ENCODE data around the gene TCF23. TPM values are rescaled to one million over a fixed set of nuclear protein-coding genes. Genes with fewer than 3 reads are reported as not detected.
"Not testable (repeated sequence)": the region's sequence is repeated elsewhere in the genome, so short reads cannot be mapped to it uniquely, and the experiment has no call there.

TCF23 gene
- polyA plus RNA-seq, 10 donors: 0.19 to 0.86 (median 0.36) TPM

- no peak for DNase-seq
These were observed 38.0 kb downstream of the TCF23 start for GRCh38 chr2:27186613-27187345.

DNA sequence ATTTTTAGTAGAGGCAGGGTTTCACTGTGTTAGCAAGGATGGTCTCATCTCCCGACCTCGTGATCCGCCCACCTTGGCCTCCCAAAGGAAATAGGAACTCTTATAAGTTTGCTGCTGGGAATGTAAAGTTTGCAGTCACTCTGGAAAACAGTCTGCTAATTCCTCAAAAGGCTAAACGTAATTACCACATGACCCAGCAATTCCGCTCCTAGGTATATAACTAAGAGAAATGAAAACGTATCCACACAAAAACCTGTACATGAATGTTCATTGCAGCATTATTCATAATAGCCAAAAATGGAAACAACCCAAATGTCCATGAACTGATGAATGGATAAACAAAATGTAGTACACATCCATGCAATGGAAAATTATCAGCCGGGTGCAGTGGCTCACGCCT is 41.2 kb downstream of the TCF23 start:
- DNase-seq: no peak

DNA sequence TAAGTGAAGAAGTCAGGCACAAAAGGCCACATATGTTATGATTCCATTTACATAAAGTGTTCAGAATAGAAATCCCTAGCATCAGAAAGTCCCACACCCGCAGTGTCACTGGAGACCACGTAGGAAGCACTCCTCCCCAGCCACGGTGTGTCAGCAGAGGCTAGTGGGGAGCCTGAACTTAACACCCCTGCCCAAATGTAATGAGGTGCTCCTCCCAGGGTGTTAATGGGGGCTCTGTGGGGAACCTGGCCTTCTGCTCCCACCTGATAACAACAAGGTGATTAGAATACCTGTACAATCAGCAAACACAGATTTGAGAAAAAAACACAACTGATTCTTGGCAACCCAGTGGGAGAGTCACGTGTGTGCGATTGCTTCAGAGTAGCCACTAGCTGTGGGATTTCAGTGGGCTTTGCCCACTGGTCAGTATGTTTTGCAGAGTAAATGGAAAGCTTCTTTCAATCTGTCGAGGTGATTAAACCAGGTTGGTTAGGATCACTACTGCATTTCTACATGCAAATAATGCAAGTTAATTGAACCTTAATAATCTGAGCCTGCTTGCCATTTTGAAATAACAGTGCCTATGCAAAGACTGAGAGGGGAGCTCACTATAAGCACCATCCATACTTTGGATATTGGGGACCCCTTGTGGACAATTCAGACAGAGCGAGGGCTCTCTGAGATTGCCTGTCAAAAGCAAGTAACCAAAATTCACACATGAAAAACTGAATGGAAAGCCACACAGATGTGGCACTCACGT is 42.4 kb downstream of the TCF23 start:
- peak; percentile 49 to 71 (median 64) for DNase-seq

DNA sequence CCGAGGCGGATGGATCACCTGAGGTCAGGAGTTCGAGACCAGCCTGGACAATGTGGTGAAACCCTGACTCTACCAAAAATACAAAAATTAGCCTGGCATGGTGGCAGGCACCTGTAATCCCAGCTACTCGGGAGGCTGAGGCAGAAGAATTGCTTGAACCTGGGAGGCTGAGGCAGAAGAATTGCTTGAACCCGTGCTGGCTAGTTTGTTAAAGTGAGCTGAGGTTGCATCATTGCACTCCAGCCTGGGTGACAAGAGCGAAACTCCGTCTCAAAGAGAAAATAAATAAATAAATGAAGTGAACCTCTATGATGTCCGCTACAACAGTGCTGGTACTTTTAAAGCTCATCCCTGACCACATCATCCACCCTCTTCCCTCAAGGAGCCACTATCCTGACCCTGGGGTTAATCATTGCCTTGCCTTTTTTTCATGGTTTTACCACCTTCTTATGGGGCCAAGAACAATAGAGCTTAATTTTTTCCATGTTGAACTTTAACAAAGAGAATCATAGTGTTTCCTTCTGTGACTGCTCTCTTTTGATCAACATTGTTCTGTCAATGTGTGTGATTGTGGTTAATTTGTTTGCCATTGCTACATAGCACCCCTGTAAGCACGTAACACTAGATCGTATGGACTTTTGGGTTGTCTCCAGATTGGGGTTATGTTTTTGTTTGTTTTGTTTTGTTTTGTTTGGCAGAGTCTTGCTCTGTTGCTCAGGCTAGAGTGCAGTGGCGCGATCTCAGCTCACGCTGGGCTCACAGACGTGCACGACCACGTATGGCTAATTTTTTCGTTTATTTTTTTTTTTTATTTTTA is 45.9 kb downstream of the TCF23 start:
- no peak for DNase-seq

- DNase-seq: not testable (repeated sequence)
These were observed 47.0 kb downstream of the TCF23 start for GRCh38 chr2:27195799-27196198.

- not testable (repeated sequence) for DNase-seq
These were observed 49.3 kb downstream of the TCF23 start for GRCh38 chr2:27198068-27198467.

- no peak for DNase-seq
These were observed 49.8 kb downstream of the TCF23 start for GRCh38 chr2:27198627-27199026.

DNA sequence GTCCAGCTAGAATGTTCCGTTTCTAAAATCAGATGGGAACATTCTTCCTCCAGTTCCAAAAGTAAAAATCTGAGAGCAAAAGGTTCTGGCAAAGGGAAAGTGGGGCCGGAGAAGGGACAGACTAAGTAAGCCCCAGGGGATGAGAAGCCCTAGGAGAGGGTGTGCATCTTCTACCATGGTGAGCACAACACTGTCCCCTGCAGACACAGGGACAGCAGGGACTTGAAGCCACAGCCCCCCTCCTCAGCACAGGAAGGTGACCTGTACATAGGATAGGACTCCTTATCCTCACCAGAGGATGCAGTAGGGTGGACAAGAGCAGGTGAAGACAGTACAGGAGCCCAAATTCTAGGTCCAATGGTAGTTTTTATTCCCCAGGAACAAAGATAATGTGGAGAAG is 50.4 kb downstream of the TCF23 start:
- DNase-seq: no peak

DNA sequence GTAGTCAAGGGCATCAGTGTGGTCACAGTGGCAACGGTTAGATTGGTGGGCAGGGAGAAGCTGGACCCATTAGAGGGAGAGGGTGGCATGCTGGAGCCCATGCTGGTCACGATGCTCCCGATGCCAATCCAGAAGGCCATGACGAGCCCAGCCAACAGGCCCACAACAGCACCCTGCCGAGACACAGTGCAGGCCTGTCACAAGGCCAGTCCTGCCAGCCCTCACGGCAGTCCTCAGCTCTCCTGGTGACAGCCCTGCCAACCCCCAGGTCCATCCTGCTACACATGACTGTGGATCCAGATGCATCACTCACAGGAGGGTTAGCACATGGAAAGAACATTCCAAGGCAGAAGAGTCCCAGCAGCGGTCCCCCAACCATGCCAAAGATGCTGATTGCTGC is 52.9 kb downstream of the TCF23 start:
- no peak for DNase-seq

DNA sequence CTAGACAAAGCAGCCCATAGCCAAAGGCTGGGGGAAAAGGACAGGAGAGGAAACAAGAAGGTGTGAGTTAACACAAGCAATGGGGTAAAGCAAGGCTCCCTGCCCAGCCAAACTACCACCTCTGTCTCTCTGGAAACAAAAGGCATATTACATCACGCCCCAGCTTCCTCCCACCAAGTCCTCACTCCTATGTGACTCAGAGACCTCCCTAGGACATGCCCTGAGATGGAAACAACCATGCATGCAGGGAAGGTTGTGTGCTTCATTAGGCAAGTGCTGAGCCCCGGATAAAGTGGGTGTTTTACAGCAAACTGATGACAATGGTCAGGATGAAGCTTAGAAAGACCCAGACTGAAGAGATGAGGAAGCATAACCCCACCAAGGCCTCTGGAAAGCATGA is 54.0 kb downstream of the TCF23 start:
- no peak for DNase-seq

DNA sequence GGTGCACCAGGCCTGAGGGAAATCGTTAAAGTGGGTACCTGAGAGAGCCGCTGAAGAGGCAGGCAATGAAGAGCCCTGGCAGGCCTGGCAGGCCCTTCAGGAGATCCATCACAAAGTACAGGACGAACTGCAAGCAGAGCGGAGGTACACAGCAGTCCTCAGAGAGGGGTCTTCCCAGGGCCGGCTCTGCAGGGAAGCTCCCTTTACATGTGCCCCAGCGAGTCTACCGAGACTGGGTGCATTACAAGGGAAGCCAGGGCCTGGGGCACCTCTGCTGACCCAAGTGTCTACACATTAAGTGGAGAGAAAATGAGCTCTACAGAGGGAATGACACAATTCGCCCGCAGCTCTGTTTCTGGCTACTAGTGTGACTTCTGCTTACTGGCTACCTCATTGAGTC is 54.9 kb downstream of the TCF23 start:
- DNase-seq: no peak

DNA sequence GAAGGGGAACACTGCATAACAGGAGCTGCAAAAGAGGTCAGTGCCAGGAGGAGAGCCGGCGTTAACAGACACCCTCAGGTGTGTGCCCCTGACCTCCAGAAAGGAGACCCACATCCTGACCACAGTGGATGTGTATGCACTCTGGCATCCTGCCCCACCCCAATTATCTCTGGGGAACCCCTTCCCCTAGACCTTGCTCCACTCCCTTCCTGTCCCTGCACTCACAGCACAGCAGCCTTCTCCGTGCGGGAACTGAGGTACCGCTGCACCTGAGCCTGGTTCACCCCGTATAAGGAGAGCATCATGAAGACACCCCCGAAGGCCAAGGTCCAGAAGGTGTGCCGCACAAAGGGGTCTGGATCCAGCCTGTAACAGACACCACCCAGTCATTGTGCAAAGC is 55.8 kb downstream of the TCF23 start:
- no peak for DNase-seq

- no peak for DNase-seq
These were observed 56.4 kb downstream of the TCF23 start for GRCh38 chr2:27205206-27205605.

GRCh38 chr2:27206346-27206745 is 57.5 kb downstream of the TCF23 start:
- DNase-seq: no peak

Other genes with a start within 250 kb of the TCF23 start
- gene MAPRE3, start 178.4 kb upstream of the TCF23 start, polyA plus RNA-seq (ENCODE audit: insufficient read length in 10 of 10): 10 to 100 TPM; 17.1 to 41.5 (median 25.0) TPM
- gene TMEM214, start 116.0 kb upstream of the TCF23 start, polyA plus RNA-seq (ENCODE audit: insufficient read length in 10 of 10): 10 to 100 TPM; 60.1 to 89.9 (median 68.5) TPM
- gene AGBL5, start 97.3 kb upstream of the TCF23 start, polyA plus RNA-seq (ENCODE audit: insufficient read length in 10 of 10): 10 to 100 TPM; 17.6 to 22.1 (median 19.1) TPM
- 100 to 1,000 TPM; 208 to 290 (median 237) TPM for gene OST4, start 77.3 kb upstream of the TCF23 start, polyA plus RNA-seq (ENCODE audit: insufficient read length in 10 of 10)
- gene EMILIN1, start 70.4 kb upstream of the TCF23 start, polyA plus RNA-seq (ENCODE audit: insufficient read length in 10 of 10): 100 to 1,000 TPM in 2 of 10 donors, 10 to 100 TPM in 8; 45.1 to 143 (median 65.3) TPM
- 1 to 10 TPM in 9 of 10 donors, under 1 TPM in 1; 1.00 to 3.0 (median 2.5) TPM for gene KHK, start 62.2 kb upstream of the TCF23 start, polyA plus RNA-seq (ENCODE audit: insufficient read length in 10 of 10)
- 1 to 10 TPM; 1.3 to 5.6 (median 3.2) TPM for gene CGREF1, start 29.9 kb upstream of the TCF23 start, polyA plus RNA-seq (ENCODE audit: insufficient read length in 10 of 10)
- gene ABHD1, start 25.2 kb upstream of the TCF23 start, polyA plus RNA-seq (ENCODE audit: insufficient read length in 10 of 10): under 1 TPM; 0.17 to 0.84 (median 0.28) TPM
- gene PREB, start 14.4 kb upstream of the TCF23 start, polyA plus RNA-seq (ENCODE audit: insufficient read length in 10 of 10): 10 to 100 TPM; 29.9 to 40.5 (median 35.4) TPM
- gene PRR30, start 9.6 kb upstream of the TCF23 start, polyA plus RNA-seq (ENCODE audit: insufficient read length in 10 of 10): not detected
- 100 to 1,000 TPM in 3 of 10 donors, 10 to 100 TPM in 7; 89.7 to 104 (median 97.5) TPM for gene ATRAID, start 63.0 kb downstream of the TCF23 start, polyA plus RNA-seq (ENCODE audit: insufficient read length in 10 of 10)
- 10 to 100 TPM; 13.4 to 25.8 (median 18.6) TPM for gene SLC5A6, start 63.3 kb downstream of the TCF23 start, polyA plus RNA-seq (ENCODE audit: insufficient read length in 10 of 10)
- gene CAD, start 68.4 kb downstream of the TCF23 start, polyA plus RNA-seq (ENCODE audit: insufficient read length in 10 of 10): 10 to 100 TPM; 17.6 to 39.5 (median 28.7) TPM
- 1 to 10 TPM in 1 of 10 donors, under 1 TPM in 9; 0.24 to 1.2 (median 0.46) TPM for gene SLC30A3, start 114.0 kb downstream of the TCF23 start, polyA plus RNA-seq (ENCODE audit: insufficient read length in 10 of 10)
- gene DNAJC5G, start 126.4 kb downstream of the TCF23 start, polyA plus RNA-seq (ENCODE audit: insufficient read length in 10 of 10): under 1 TPM in 3 of 10 donors, not detected in 7; 0.12 to 0.39 (median 0.26) TPM
- gene TRIM54, start 133.4 kb downstream of the TCF23 start, polyA plus RNA-seq (ENCODE audit: insufficient read length in 10 of 10): 100 to 1,000 TPM in 1 of 10 donors, 10 to 100 TPM in 9; 32.9 to 106 (median 73.2) TPM
- gene UCN, start 159.4 kb downstream of the TCF23 start, polyA plus RNA-seq (ENCODE audit: insufficient read length in 10 of 10): 1 to 10 TPM in 7 of 10 donors, under 1 TPM in 3; 0.44 to 2.1 (median 1.2) TPM
- gene MPV17, start 174.1 kb downstream of the TCF23 start, polyA plus RNA-seq (ENCODE audit: insufficient read length in 10 of 10): 10 to 100 TPM; 39.0 to 68.5 (median 47.1) TPM
- gene GTF3C2, start 207.8 kb downstream of the TCF23 start, polyA plus RNA-seq (ENCODE audit: insufficient read length in 10 of 10): 10 to 100 TPM; 24.0 to 44.3 (median 32.1) TPM
- gene EIF2B4, start 221.3 kb downstream of the TCF23 start, polyA plus RNA-seq (ENCODE audit: insufficient read length in 10 of 10): 10 to 100 TPM; 27.4 to 37.7 (median 32.9) TPM
- 10 to 100 TPM; 61.3 to 88.8 (median 74.0) TPM for gene SNX17, start 221.6 kb downstream of the TCF23 start, polyA plus RNA-seq (ENCODE audit: insufficient read length in 10 of 10)
- gene ZNF513, start 231.7 kb downstream of the TCF23 start, polyA plus RNA-seq (ENCODE audit: insufficient read length in 10 of 10): 10 to 100 TPM in 8 of 10 donors, 1 to 10 TPM in 2; 7.7 to 14.4 (median 11.6) TPM